ENCODE measurements around the gene CCDC127.
"Not testable (repeated sequence)": the region's sequence is repeated elsewhere in the genome, so short reads cannot be mapped to it uniquely, and the experiment has no call there.

CCDC127 gene

GRCh38 chr5:171801-172331 is 46.1 kb downstream of the CCDC127 start:
- no peaks in the 10 kb centered on the region for H3K36me3 ChIP-seq (ENCODE audit: insufficient read depth, low read length)
- 0 out of 2 replicates have a peak, but pooled peaks cover 11% of the 10 kb centered on the region for H3K27me3 ChIP-seq (ENCODE audit: insufficient read depth, low read length)
- H3K4me3 ChIP-seq (ENCODE audit: low read depth, low read length), result no peak overlapping the region
- no peaks in the 10 kb centered on the region for H3K79me2 ChIP-seq (ENCODE audit: control insufficient read depth, insufficient read depth, low read length, unreplicated experiment)
- no peak overlapping the region for H2AFZ ChIP-seq (ENCODE audit: low read length, unreplicated experiment)
- no peak overlapping the region for H3K27ac ChIP-seq (ENCODE audit: low read depth, low read length)
- H3K4me1 ChIP-seq (ENCODE audit: control insufficient read depth, insufficient read depth, low read length, unreplicated experiment), result peaks cover 16% of the 10 kb centered on the region

- Histone ChIP-seq H3K27ac (ENCODE audit: low read depth, low read length) (no peak overlapping the region), H3K27me3 (ENCODE audit: insufficient read depth, low read length) (0 out of 2 replicates have a peak, but pooled peaks cover 8% of the 10 kb centered on the region), H3K79me2 (ENCODE audit: control insufficient read depth, insufficient read depth, low read length, unreplicated experiment) (no peaks in the 10 kb centered on the region), H2AFZ (ENCODE audit: low read length, unreplicated experiment) (no peak overlapping the region), H3K36me3 (ENCODE audit: insufficient read depth, low read length) (no peaks in the 10 kb centered on the region), H3K4me3 (ENCODE audit: low read depth, low read length) (no peak overlapping the region), H3K4me1 (ENCODE audit: control insufficient read depth, insufficient read depth, low read length, unreplicated experiment) (peaks cover 16% of the 10 kb centered on the region)
Observed at GRCh38 chr5:170971-171800, 46.8 kb downstream of the CCDC127 start.

- Histone ChIP-seq H3K4me3 (ENCODE audit: low read depth, low read length) (no peak overlapping the region), H2AFZ (ENCODE audit: low read length, unreplicated experiment) (no peak overlapping the region), H3K79me2 (ENCODE audit: control insufficient read depth, insufficient read depth, low read length, unreplicated experiment) (no peaks in the 10 kb centered on the region), H3K36me3 (ENCODE audit: insufficient read depth, low read length) (no peaks in the 10 kb centered on the region), H3K4me1 (ENCODE audit: control insufficient read depth, insufficient read depth, low read length, unreplicated experiment) (peaks cover 16% of the 10 kb centered on the region), H3K27me3 (ENCODE audit: insufficient read depth, low read length) (0 out of 2 replicates have a peak, but pooled peaks cover 8% of the 10 kb centered on the region), H3K27ac (ENCODE audit: low read depth, low read length) (peak overlapping the region; percentile 76; the same call in 1 of the 2 replicates)
Observed at GRCh38 chr5:169728-170094, 48.2 kb downstream of the CCDC127 start.

GRCh38 chr5:169071-169727 is 48.8 kb downstream of the CCDC127 start:
- 0 out of 2 replicates have a peak, but pooled peaks cover 8% of the 10 kb centered on the region for H3K27me3 ChIP-seq (ENCODE audit: insufficient read depth, low read length)
- no peak overlapping the region for H2AFZ ChIP-seq (ENCODE audit: low read length, unreplicated experiment)
- H3K27ac ChIP-seq (ENCODE audit: low read depth, low read length), result peak overlapping the region; percentile 76
- H3K79me2 ChIP-seq (ENCODE audit: control insufficient read depth, insufficient read depth, low read length, unreplicated experiment), result no peaks in the 10 kb centered on the region
- no peak overlapping the region for H3K4me3 ChIP-seq (ENCODE audit: low read depth, low read length)
- peaks cover 16% of the 10 kb centered on the region for H3K4me1 ChIP-seq (ENCODE audit: control insufficient read depth, insufficient read depth, low read length, unreplicated experiment)
- no peaks in the 10 kb centered on the region for H3K36me3 ChIP-seq (ENCODE audit: insufficient read depth, low read length)

- Histone ChIP-seq H2AFZ (ENCODE audit: low read length, unreplicated experiment) (no peak overlapping the region), H3K79me2 (ENCODE audit: control insufficient read depth, insufficient read depth, low read length, unreplicated experiment) (no peaks in the 10 kb centered on the region), H3K27me3 (ENCODE audit: insufficient read depth, low read length) (0 out of 2 replicates have a peak, but pooled peaks cover under 1% of the 10 kb centered on the region), H3K27ac (ENCODE audit: low read depth, low read length) (peak overlapping the region; percentile 76), H3K4me1 (ENCODE audit: control insufficient read depth, insufficient read depth, low read length, unreplicated experiment) (peaks cover 16% of the 10 kb centered on the region), H3K36me3 (ENCODE audit: insufficient read depth, low read length) (no peaks in the 10 kb centered on the region), H3K4me3 (ENCODE audit: low read depth, low read length) (no peak overlapping the region)
Observed at GRCh38 chr5:167982-168660, 49.8 kb downstream of the CCDC127 start.

GRCh38 chr5:167511-167910 is 50.4 kb downstream of the CCDC127 start:
- no peaks in the 10 kb centered on the region for H3K79me2 ChIP-seq (ENCODE audit: control insufficient read depth, insufficient read depth, low read length, unreplicated experiment)

GRCh38 chr5:166441-167372 is 51.2 kb downstream of the CCDC127 start:
- no peaks in the 10 kb centered on the region for H3K27me3 ChIP-seq (ENCODE audit: insufficient read depth, low read length)
- no peak overlapping the region for H3K27ac ChIP-seq (ENCODE audit: low read depth, low read length)
- no peaks in the 10 kb centered on the region for H3K79me2 ChIP-seq (ENCODE audit: control insufficient read depth, insufficient read depth, low read length, unreplicated experiment)
- peaks cover 16% of the 10 kb centered on the region for H3K4me1 ChIP-seq (ENCODE audit: control insufficient read depth, insufficient read depth, low read length, unreplicated experiment)
- H2AFZ ChIP-seq (ENCODE audit: low read length, unreplicated experiment), result no peak overlapping the region
- no peaks in the 10 kb centered on the region for H3K36me3 ChIP-seq (ENCODE audit: insufficient read depth, low read length)
- no peak overlapping the region for H3K4me3 ChIP-seq (ENCODE audit: low read depth, low read length)

More at GRCh38 chr5:167511-167910, 50.4 kb downstream of the CCDC127 start:
- H3K4me1 ChIP-seq (ENCODE audit: control insufficient read depth, insufficient read depth, low read length, unreplicated experiment), result peaks cover 16% of the 10 kb centered on the region
- peak overlapping the region; percentile 76; the same call in 1 of the 2 replicates for H3K27ac ChIP-seq (ENCODE audit: low read depth, low read length)
- no peaks in the 10 kb centered on the region for H3K27me3 ChIP-seq (ENCODE audit: insufficient read depth, low read length)
- H2AFZ ChIP-seq (ENCODE audit: low read length, unreplicated experiment), result no peak overlapping the region
- no peak overlapping the region for H3K4me3 ChIP-seq (ENCODE audit: low read depth, low read length)
- H3K36me3 ChIP-seq (ENCODE audit: insufficient read depth, low read length), result no peaks in the 10 kb centered on the region

GRCh38 chr5:164783-165182 is 53.2 kb downstream of the CCDC127 start:
- not testable (repeated sequence) for H3K36me3 ChIP-seq (ENCODE audit: insufficient read depth, low read length); H3K27ac ChIP-seq (ENCODE audit: low read depth, low read length); H2AFZ ChIP-seq (ENCODE audit: low read length, unreplicated experiment); H3K4me3 ChIP-seq (ENCODE audit: low read depth, low read length); H3K79me2 ChIP-seq (ENCODE audit: control insufficient read depth, insufficient read depth, low read length, unreplicated experiment)
- peaks cover 13% of the 10 kb centered on the region; the same call in 1 of the 2 replicates for H3K27me3 ChIP-seq (ENCODE audit: insufficient read depth, low read length)
- peaks cover 23% of the 10 kb centered on the region for H3K4me1 ChIP-seq (ENCODE audit: control insufficient read depth, insufficient read depth, low read length, unreplicated experiment)

GRCh38 chr5:164244-164643 is 53.7 kb downstream of the CCDC127 start:
- Histone ChIP-seq H2AFZ (ENCODE audit: low read length, unreplicated experiment) (no peak overlapping the region), H3K27me3 (ENCODE audit: insufficient read depth, low read length) (peaks cover 16% of the 10 kb centered on the region; the same call in 1 of the 2 replicates), H3K4me3 (ENCODE audit: low read depth, low read length) (no peak overlapping the region), H3K79me2 (ENCODE audit: control insufficient read depth, insufficient read depth, low read length, unreplicated experiment) (no peaks in the 10 kb centered on the region), H3K4me1 (ENCODE audit: control insufficient read depth, insufficient read depth, low read length, unreplicated experiment) (peaks cover 23% of the 10 kb centered on the region), H3K36me3 (ENCODE audit: insufficient read depth, low read length) (no peaks in the 10 kb centered on the region), H3K27ac (ENCODE audit: low read depth, low read length) (no peak overlapping the region)
